D341Med (cell line): ENCODE measurements around the gene PLSCR1.
"Not testable (repeated sequence)": the region's sequence is repeated elsewhere in the genome, so short reads cannot be mapped to it uniquely, and the experiment has no call there.

Experiments used
- DNase-seq: peaks from one replicate; pipeline ENCODE4 v3.0.0; 2012; ENCODE audit warnings: low spot score

Gene PLSCR1

GRCh38 chr3:146547235-146547835, 2.9 kb upstream of the PLSCR1 start:
- no peak for DNase-seq

DNA sequence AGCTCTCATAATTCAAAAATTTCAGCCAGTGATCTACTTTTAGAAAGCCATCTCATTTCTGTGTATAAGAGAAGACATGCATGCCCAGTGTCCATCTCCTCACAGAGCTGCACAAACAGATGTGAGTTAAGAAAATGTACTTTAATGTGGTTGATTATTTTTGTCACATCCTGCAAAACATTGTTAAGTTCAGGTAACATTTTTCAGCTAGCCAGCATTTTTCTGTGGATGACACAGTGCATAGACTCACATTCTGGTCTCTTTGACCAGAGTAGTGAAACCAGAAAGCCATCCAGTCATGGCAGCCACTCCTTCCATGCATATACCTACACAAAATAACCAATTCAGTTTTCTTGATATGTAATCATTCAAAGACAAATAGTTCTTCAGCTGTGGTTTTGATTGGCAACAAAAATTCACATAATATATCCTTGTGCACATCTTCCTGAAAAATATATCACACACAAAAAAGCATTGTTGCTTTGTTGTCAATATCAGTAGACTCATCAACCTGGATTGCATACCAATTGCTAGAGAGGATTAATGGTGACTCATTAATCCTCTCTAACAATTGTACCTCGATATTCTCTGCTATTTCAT, 2.1 kb upstream of the PLSCR1 start:
- DNase-seq, result no peak

GRCh38 chr3:146544929-146545528, 622 bp upstream of the PLSCR1 start:
- no peak for DNase-seq

DNA sequence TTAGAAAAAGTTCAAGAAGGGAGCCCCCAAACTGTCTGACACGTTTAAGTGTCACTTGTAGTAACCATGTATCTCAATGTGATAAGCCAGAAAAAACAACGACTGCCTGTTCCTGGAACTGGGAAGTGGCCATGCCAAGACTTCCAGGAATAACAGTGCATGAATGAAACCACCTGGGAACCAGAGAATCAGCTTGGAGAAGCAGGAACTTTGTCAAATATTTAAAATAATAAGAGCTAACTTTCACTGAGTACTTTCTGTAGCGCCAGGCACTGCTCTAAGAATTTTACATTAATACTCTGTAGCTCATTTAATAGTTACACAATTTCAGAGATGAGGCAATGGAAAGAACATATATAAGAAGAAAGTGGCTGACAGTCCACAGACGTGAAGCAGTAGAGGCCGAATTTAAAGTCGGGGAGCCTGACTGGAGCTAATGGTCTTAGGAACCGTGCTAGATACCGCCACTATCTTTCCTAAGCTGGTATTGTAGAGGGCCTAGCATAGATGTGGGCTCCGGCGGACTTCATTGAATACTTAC, 876 bp downstream of the PLSCR1 start:
- no peak for DNase-seq

GRCh38 chr3:146542978-146543377, 1.4 kb downstream of the PLSCR1 start:
- no peak for DNase-seq

GRCh38 chr3:146542179-146542578, 2.2 kb downstream of the PLSCR1 start:
- DNase-seq, result no peak

DNA sequence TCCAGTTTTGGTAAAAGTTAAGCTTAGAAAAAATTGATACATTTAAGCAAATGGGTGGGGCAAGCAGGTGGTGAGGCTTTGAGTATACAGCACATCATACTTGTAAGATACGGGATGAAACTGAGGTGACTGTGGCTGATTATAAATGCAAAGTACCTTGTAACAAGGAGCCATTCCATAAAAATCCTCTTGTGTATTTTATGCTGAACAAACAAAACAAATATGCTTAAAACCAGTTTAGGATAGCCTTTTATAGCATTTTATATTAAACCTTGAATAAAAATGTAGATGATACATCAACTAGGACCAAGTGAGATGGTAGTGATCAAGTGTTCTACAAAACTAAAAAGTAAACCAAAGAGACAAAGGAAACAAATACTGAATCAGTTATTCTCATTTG, 3.4 kb downstream of the PLSCR1 start:
- DNase-seq, result no peak

DNA sequence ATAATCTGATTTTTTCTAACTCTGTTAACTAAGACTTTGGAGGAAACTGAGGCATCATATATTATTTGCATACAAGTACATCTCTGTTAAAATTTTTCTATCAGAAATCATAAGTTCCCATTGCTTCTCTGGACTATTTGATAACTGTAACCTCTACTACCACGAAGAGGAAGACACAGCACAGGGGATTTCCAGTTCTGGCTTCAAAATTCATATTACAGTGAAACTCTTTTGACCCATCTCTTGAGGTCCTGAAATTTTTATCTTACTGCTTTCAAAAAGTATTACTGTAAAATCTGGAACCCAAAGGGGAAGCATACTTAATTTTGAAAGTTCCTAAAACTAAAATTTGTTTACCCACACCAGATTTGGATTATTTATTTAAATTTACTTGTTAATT, 4.2 kb downstream of the PLSCR1 start:
- DNase-seq, result no peak

DNA sequence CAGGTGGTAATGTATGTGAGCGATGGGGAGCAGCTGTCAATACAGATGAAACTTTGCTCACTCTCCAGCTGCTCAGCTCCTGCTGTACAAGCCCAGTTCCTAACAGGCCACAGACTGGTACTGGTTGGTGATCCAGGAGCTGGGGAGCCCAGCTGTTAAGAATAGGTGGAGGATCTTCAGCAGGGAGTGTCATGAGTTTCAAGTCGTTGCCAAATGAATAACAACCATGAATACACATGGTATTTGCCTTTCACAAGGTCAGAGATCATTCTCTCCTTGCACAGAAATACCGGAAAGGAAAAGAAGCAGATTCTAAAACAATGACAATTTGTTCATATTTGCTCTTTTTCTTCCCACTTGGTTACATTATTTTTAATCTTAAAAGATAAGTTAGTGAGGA, 5.1 kb downstream of the PLSCR1 start:
- DNase-seq, result no peak

GRCh38 chr3:146537603-146538002, 6.8 kb downstream of the PLSCR1 start:
- DNase-seq, result no peak

DNA sequence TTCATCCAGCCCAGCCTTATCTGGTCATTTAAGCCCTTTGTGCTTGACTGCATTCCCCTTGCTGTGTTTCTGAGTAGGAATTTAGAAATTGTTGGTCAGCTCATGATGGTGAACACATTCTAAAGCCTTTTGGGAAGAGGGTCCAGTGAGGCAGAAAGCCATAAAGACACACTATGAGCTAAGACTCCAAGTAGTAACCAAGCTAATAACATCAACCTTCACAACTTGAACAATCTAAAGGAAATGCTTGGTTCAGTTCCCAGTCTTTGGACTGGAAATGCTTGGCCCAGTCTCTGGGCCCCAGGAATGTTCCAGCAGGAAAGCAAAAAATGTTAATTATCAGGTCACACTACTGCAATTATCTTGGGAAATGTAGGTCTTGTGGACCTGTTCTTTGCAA, 7.7 kb downstream of the PLSCR1 start:
- DNase-seq, result no peak

- DNase-seq, result no peak
These were observed 12.0 kb downstream of the PLSCR1 start for GRCh38 chr3:146532406-146532805.

GRCh38 chr3:146530609-146531008, 13.8 kb downstream of the PLSCR1 start:
- no peak for DNase-seq

DNA sequence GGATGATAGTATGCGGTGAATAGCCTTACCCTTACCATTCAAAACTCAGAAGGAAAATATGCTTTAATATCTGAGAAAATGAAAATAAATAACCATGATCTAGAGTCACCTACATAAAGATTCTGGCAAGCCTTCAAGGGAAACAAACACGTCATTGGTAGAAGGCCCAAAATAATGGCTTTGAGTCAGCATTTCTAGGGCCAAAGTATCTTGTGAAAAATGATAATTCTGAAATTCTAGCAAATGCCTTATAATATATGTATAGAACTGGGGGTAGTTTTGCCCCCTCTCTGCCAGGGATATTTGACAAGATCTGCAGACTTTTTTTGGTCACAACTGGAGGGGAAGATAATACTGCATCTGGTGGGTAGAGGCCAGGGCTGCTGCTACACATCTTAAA, 15.4 kb downstream of the PLSCR1 start:
- no peak for DNase-seq

DNA sequence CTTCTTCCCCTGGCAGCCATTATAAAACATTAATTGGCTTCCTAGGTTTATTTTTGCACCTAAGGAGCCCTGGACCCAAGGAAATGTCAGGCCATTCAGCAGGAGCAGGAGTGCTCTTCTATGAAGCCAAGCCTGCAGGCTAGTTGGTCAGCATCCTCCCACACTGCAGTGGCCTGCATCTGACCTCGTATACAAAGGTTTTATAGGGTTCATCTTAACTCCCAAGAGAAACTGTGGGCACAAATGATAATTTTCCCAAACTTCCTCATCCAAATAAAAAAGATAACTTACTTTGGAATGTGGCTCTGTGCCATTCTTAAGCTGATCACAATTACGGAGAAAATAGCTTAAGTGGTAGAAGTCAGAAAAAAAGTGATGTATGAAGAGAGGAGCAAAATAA, 19.4 kb downstream of the PLSCR1 start:
- DNase-seq, result no peak

GRCh38 chr3:146523531-146523930, 20.9 kb downstream of the PLSCR1 start:
- DNase-seq, result no peak

GRCh38 chr3:146522174-146523158, 21.9 kb downstream of the PLSCR1 start:
- not testable (repeated sequence) for DNase-seq

- DNase-seq, result no peak
These were observed 23.0 kb downstream of the PLSCR1 start for GRCh38 chr3:146521394-146521793.

DNA sequence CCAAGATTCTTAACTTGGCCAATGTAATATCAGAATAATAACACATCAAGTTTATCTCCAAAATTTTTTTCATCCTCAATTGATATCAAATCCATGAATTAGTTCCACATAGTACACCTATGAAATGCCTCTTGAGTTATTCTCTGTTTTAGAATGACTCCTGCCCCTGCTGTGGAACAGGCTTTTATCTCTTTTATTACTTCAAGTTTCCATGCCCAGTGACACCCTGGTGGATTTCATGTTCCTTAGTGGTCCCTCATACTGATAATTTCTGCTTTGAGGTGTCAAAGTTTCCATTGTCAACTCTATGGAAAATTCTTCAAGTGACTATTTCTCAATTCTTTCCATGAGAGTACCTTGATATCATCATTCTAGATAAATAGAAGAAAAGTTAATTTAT, 24.6 kb downstream of the PLSCR1 start:
- no peak for DNase-seq

GRCh38 chr3:146517684-146518435, 26.5 kb downstream of the PLSCR1 start:
- DNase-seq, result no peak

GRCh38 chr3:146513386-146514051, 30.9 kb downstream of the PLSCR1 start:
- DNase-seq, result no peak
